MM.1S (cell line): ENCODE measurements around the gene SLC5A8.

Experiments
- DNase-seq: peaks from one replicate; pipeline ENCODE4 v3.0.0-alpha.2; 2015
- H2AFZ ChIP-seq: fragments of 300-600 bp; sonication (generic); 2 replicates; pipeline ENCODE4 v1.6.0; 2016; ENCODE audit warnings: antibody characterized with exemption, low read length
- H3F3A ChIP-seq: fragments of 300-600 bp; sonication (generic); 2 replicates; pipeline ENCODE4 v1.6.1; 2016; ENCODE audit warnings: mild to moderate bottlenecking, antibody characterized with exemption, low read length, moderate library complexity, mixed read lengths; ENCODE audit not compliant: insufficient read depth
- H3K27ac ChIP-seq: fragments of 300-600 bp; sonication (generic); 2 replicates; pipeline ENCODE4 v1.5.1; 2016; ENCODE audit warnings: mild to moderate bottlenecking, low read length
- H3K27me3 ChIP-seq: fragments of 300-600 bp; sonication (generic); replicated peaks from 2 replicates; pipeline ENCODE4 v1.6.0; 2016; ENCODE audit warnings: low read length; ENCODE audit not compliant: insufficient read depth
- H3K36me3 ChIP-seq: fragments of 300-600 bp; sonication (generic); replicated peaks from 2 replicates; pipeline ENCODE4 v1.6.1; 2016; ENCODE audit warnings: mild to moderate bottlenecking, low read length, mixed read lengths; ENCODE audit not compliant: insufficient read depth
- H3K4me1 ChIP-seq: fragments of 300-600 bp; sonication (generic); 2 replicates; pipeline ENCODE4 v1.6.1; 2016; ENCODE audit warnings: low read length, mixed read lengths
- H3K4me2 ChIP-seq: fragments of 300-600 bp; sonication (generic); 2 replicates; pipeline ENCODE4 v1.6.0; 2016; ENCODE audit warnings: low read depth, low read length
- H3K4me3 ChIP-seq: fragments of 300-600 bp; sonication (generic); 2 replicates; pipeline ENCODE4 v1.5.1; 2016; ENCODE audit warnings: low read length, mixed read lengths
- H3K79me2 ChIP-seq: fragments of 300-600 bp; sonication (generic); 2 replicates; pipeline ENCODE4 v1.6.1; 2016; ENCODE audit warnings: mixed run types, low read length, mixed read lengths
- H3K9ac ChIP-seq: fragments of 300-600 bp; sonication (generic); 2 replicates; pipeline ENCODE4 v1.6.1; 2016; ENCODE audit warnings: low read length, mixed read lengths
- H3K9me2 ChIP-seq: fragments of 300-600 bp; sonication (generic); replicated peaks from 2 replicates; pipeline ENCODE4 v1.6.1; 2016; ENCODE audit warnings: mild to moderate bottlenecking, low read length, mixed read lengths; ENCODE audit not compliant: insufficient read depth
- H3K9me3 ChIP-seq: fragments of 300-600 bp; sonication (generic); replicated peaks from 2 replicates; pipeline ENCODE4 v1.6.1; 2016; ENCODE audit warnings: mild to moderate bottlenecking, low read length, mixed read lengths; ENCODE audit not compliant: insufficient read depth
- H4K20me1 ChIP-seq: fragments of 300-600 bp; sonication (generic); 2 replicates; pipeline ENCODE4 v1.6.1; 2016; ENCODE audit warnings: mild to moderate bottlenecking, low read length, moderate library complexity, mixed read lengths; ENCODE audit not compliant: insufficient read depth
- EZH2 ChIP-seq: fragments of 300-600 bp; sonication (generic); optimal IDR thresholded peaks from 2 replicates; pipeline ENCODE3; 2017; ENCODE audit warnings: low read depth, mild to moderate bottlenecking, antibody characterized with exemption, low read length, mixed read lengths
- EZH2phosphoT487 ChIP-seq: fragments of 300-600 bp; sonication (generic); IDR thresholded peaks from 2 replicates; pipeline ENCODE4 v1.6.1; 2018; ENCODE audit warnings: antibody characterized with exemption, low read length
- TF ChIP-seq, protein P1 (sequence below): fragments of 300-600 bp; sonication (generic); IDR thresholded peaks from 2 replicates; pipeline ENCODE4 v1.5.1; 2016; ENCODE audit warnings: antibody characterized with exemption, low read length, mixed read lengths

The SLC5A8 gene

DNA sequence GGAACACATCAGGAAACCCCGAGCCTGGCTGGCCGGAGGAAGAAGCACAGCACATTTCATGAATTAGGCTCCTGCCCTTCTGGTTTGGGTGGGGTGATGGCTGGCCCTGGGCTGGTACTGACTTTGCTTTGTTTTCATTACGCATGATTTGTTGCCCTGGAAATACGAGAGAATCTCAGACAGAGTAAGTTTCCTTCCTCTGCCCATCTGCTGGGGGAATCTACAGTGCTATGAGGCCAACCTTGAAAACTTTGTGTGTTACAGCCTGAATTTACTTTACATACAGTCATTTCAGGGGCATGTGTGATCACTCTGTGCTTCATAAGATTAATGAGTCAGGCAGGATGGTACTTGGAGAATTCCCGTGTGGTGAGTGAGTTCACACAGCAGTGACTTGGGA lies 20.5 kb upstream of the SLC5A8 start:
- no peaks in the 10 kb centered on the region for H3K9me2 ChIP-seq
- no peak overlapping the region for H3K9ac ChIP-seq
- no peaks in the 10 kb centered on the region for H3K9me3 ChIP-seq
- H3K4me1 ChIP-seq, result peaks cover 3% of the 10 kb centered on the region; the same call in 1 of the 2 replicates
- H2AFZ ChIP-seq, result no peak overlapping the region
- H3K36me3 ChIP-seq, result no peaks in the 10 kb centered on the region
- H3K27me3 ChIP-seq, result no peaks in the 10 kb centered on the region
- H3K79me2 ChIP-seq, result no peaks in the 10 kb centered on the region
- no peaks in the 10 kb centered on the region for H3F3A ChIP-seq
- DNase-seq, result no peak
- TF ChIP-seq EZH2phosphoT487, result no peak
- TF ChIP-seq EZH2, result no peak
- no peak overlapping the region for H3K4me3 ChIP-seq
- no peak overlapping the region for H3K4me2 ChIP-seq
- no peak overlapping the region for H3K27ac ChIP-seq
- no peaks in the 10 kb centered on the region for H4K20me1 ChIP-seq

DNA sequence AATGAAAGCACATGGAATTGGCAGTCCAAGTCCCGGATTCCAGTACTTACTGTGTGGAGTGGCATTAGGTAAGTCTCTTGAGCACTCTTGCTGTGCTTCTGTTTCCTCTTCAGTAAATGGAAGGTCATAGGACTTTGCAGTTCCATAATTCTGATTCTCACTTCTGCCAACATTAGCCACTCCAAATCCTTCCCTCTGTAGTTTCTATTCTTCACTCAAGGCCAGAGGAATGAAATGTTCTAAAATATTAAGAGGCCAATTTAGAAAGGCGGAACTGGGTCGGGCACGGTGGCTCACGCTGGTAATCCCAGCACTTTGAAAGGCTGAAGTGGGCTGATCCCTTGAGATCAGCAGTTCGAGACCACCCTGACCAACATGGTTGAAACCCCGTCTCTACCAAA lies 19.8 kb upstream of the SLC5A8 start:
- Histone ChIP-seq H3F3A (no peaks in the 10 kb centered on the region), H3K4me3 (no peak overlapping the region), H3K36me3 (no peaks in the 10 kb centered on the region), H3K4me2 (no peak overlapping the region), H2AFZ (no peak overlapping the region), H3K79me2 (no peaks in the 10 kb centered on the region), H3K4me1 (no peaks in the 10 kb centered on the region), H3K9me3 (no peaks in the 10 kb centered on the region), H3K9me2 (no peaks in the 10 kb centered on the region; the same call in 1 of the 2 replicates), H4K20me1 (no peaks in the 10 kb centered on the region), H3K27ac (no peak overlapping the region), H3K27me3 (no peaks in the 10 kb centered on the region), H3K9ac (no peak overlapping the region)
- DNase-seq, result no peak
- no peak for TF ChIP-seq EZH2
- no peak for TF ChIP-seq EZH2phosphoT487
- TF ChIP-seq, protein P1, sequence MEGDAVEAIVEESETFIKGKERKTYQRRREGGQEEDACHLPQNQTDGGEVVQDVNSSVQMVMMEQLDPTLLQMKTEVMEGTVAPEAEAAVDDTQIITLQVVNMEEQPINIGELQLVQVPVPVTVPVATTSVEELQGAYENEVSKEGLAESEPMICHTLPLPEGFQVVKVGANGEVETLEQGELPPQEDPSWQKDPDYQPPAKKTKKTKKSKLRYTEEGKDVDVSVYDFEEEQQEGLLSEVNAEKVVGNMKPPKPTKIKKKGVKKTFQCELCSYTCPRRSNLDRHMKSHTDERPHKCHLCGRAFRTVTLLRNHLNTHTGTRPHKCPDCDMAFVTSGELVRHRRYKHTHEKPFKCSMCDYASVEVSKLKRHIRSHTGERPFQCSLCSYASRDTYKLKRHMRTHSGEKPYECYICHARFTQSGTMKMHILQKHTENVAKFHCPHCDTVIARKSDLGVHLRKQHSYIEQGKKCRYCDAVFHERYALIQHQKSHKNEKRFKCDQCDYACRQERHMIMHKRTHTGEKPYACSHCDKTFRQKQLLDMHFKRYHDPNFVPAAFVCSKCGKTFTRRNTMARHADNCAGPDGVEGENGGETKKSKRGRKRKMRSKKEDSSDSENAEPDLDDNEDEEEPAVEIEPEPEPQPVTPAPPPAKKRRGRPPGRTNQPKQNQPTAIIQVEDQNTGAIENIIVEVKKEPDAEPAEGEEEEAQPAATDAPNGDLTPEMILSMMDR, result no peak

DNA sequence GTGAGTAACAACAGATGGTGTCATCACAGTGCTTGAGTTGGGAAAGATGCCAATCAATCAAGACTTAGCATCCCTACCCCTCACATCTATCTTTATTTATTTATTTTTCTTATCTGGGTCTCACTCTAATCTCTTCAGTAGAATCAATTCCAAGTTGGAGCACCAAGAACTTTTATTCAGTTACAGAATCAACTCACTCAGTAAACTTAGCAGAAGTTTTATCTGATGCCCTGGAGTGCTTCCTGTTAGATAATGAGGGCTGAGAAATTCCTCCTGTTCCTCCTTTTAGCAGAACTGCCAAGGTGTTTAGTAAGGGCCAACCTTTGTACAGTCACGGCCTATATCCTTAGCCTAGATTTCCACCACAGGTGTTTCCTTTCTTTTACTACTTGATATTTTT lies 11.3 kb upstream of the SLC5A8 start:
- Histone ChIP-seq H4K20me1 (no peaks in the 10 kb centered on the region), H3K9me3 (no peaks in the 10 kb centered on the region), H3K9me2 (no peaks in the 10 kb centered on the region; the same call in 1 of the 2 replicates), H3K4me3 (no peak overlapping the region), H3K79me2 (no peaks in the 10 kb centered on the region), H3K4me2 (no peak overlapping the region), H3K4me1 (no peaks in the 10 kb centered on the region), H3K36me3 (no peaks in the 10 kb centered on the region), H3K9ac (no peak overlapping the region), H3K27ac (no peak overlapping the region), H3K27me3 (no peaks in the 10 kb centered on the region), H2AFZ (no peak overlapping the region), H3F3A (no peaks in the 10 kb centered on the region)
- TF ChIP-seq, protein P1, result no peak
- no peak for TF ChIP-seq EZH2
- TF ChIP-seq EZH2phosphoT487, result no peak
- no peak for DNase-seq

DNA sequence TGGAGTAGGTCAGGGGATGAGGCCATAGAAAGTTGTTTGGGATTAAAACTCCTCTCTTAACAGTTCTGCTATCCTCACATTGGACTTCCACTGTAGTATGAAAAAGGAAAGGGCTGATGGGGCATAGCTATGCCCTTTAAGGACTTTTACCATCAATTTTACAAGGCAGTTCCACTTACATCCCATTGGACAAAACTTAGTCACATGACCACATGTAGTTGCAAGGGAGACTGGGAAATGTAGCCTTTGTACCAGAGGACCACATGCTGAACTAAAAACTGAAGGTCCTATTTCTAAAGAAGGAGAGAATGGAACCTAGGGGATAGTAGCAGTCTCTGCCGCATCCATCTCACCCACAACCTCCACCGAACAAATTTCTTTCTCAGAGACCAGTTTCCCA lies 6.8 kb upstream of the SLC5A8 start:
- DNase-seq, result no peak
- Histone ChIP-seq H3K9me3 (no peaks in the 10 kb centered on the region), H3K79me2 (no peaks in the 10 kb centered on the region), H3K4me1 (no peaks in the 10 kb centered on the region), H4K20me1 (no peaks in the 10 kb centered on the region), H3K36me3 (no peaks in the 10 kb centered on the region), H3K4me3 (no peak overlapping the region), H2AFZ (no peak overlapping the region), H3K27ac (no peak overlapping the region), H3K9ac (no peak overlapping the region), H3K9me2 (no peaks in the 10 kb centered on the region), H3F3A (no peaks in the 10 kb centered on the region), H3K4me2 (no peak overlapping the region), H3K27me3 (no peaks in the 10 kb centered on the region)
- TF ChIP-seq, protein P1, result no peak
- no peak for TF ChIP-seq EZH2
- no peak for TF ChIP-seq EZH2phosphoT487
